Skeletal muscle tissue (tissue), 4 donors: Measurements from ENCODE around the gene PTPRH. TPM values are rescaled to one million over a fixed set of nuclear protein-coding genes. Genes with fewer than 3 reads are reported as not detected.

Source experiments
- H3K27ac ChIP-seq: one replicate; pipeline ENCODE4 v1.7.0; 2013; ENCODE audit warnings: mild to moderate bottlenecking, low read depth, low read length, inconsistent platforms
- H3K27me3 ChIP-seq, 3 donors: one replicate each; pipeline ENCODE4 v1.7.0; 2013; ENCODE audit warnings: low read length in 3 of 3; ENCODE audit not compliant: control insufficient read depth in 3 of 3, insufficient read depth in 3 of 3
- H3K36me3 ChIP-seq, 3 donors: one replicate each; pipeline ENCODE4 v1.7.0; 2013; ENCODE audit warnings: low read length in 3 of 3; ENCODE audit not compliant: control insufficient read depth in 3 of 3, insufficient read depth in 3 of 3
- H3K4me1 ChIP-seq, 3 donors: one replicate each; pipeline ENCODE4 v1.7.0; 2013; ENCODE audit warnings: low read length in 3 of 3, mild to moderate bottlenecking in 3 of 3; ENCODE audit not compliant: control insufficient read depth in 3 of 3, insufficient read depth in 3 of 3
- H3K4me3 ChIP-seq, 3 donors: one replicate each; pipeline ENCODE4 v1.7.0; 2013; ENCODE audit warnings: low read length in 3 of 3
- H3K9ac ChIP-seq, 3 donors: one replicate each; pipeline ENCODE4 v1.7.0; 2013; ENCODE audit warnings: low read length in 3 of 3, mild to moderate bottlenecking in 3 of 3, moderate library complexity in 2 of 3, low read depth in 1 of 3
- H3K9me3 ChIP-seq, 3 donors: one replicate each; pipeline ENCODE4 v1.7.0; 2013; ENCODE audit warnings: low read length in 3 of 3; ENCODE audit not compliant: control insufficient read depth in 3 of 3
- total RNA-seq: library from RNA; depleted of rRNA; stranded (reverse); fragments of >200 nt; gene quantifications from one replicate; pipeline ENCODE4 v1.2.3, GENCODE V29; 2014
- donor health status: Osteomylitis.

PTPRH gene
- total RNA-seq, 1 donor from 2014 or later: under 0.01 TPM

GRCh38 chr19:55188625-55189024, 20.7 kb downstream of the PTPRH start:
- Histone ChIP-seq H3K9me3 (no peaks in the 10 kb centered on the region), H3K4me1 (no peaks in the 10 kb centered on the region), H3K36me3 (no peaks in the 10 kb centered on the region), H3K4me3 (no peak overlapping the region), H3K27ac (no peak overlapping the region), H3K27me3 (peaks cover 11 to 24% (median 23%) of the 10 kb centered on the region in 3 donors), H3K9ac (no peak overlapping the region)

- no peaks in the 10 kb centered on the region for H3K9me3 ChIP-seq
- no peaks in the 10 kb centered on the region for H3K36me3 ChIP-seq
- H3K9ac ChIP-seq: no peak overlapping the region
- no peak overlapping the region for H3K4me3 ChIP-seq
- H3K4me1 ChIP-seq: no peaks in the 10 kb centered on the region
- peaks cover 22 to 38% (median 28%) of the 10 kb centered on the region in 3 donors for H3K27me3 ChIP-seq
- H3K27ac ChIP-seq: no peak overlapping the region
Measured at GRCh38 chr19:55186080-55186479, 23.2 kb downstream of the PTPRH start.

- no peaks in the 10 kb centered on the region for H3K9me3 ChIP-seq
- no peak overlapping the region for H3K4me3 ChIP-seq
- H3K36me3 ChIP-seq: no peaks in the 10 kb centered on the region
- H3K4me1 ChIP-seq: peaks cover 5 to 7% (median 7%) of the 10 kb centered on the region in 3 donors
- H3K9ac ChIP-seq: no peak overlapping the region
- H3K27ac ChIP-seq: no peak overlapping the region
- H3K27me3 ChIP-seq: peaks cover 61 to 80% (median 63%) of the 10 kb centered on the region in 3 donors
Measured at GRCh38 chr19:55181740-55182139, 27.6 kb downstream of the PTPRH start.

DNA sequence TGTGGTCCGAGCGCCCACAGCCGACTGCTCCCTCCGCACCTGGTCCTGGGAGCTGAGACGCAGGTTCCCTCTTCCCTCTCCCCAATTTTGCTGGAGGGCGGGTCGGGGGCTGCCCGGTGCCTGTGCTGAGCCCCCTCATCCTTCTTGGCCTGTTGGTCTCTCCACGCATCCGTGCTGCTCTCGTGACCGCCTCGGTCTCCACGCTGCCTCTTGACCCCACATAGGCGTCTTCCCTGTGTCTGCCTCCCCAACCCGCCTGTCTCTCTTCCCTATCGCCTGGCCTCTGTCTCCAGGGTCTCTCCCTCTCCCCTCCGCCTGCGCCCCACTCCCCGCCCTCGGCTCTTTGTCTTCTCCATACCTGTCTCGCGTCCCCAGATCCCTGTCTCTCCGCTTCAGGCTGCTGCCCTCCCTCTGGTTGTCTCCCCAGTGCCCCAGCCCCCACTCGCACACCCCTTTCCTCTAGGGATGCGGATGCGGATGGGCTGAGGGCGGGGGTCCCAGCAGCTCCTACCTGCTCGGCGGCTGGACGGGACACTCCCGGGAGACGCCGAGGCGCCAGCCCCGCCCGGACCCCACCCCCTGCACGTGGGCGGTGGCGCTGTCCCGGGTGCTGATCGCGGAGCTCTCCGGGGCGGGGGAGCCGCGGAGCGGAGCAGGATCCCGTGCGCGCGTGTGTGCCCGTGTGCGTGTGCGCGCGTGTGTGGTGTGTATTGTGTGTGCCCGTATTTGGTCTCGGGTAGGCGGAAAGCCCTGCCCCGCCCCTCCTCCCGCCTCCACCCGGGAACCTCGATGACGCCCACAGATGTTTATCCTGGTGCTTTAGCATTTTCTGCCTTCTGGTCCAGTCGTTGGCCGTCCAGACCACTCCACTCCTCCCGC, 29.5 kb downstream of the PTPRH start, which contains the start of gene SYT5:
SYT5 (minus strand) TSS at position 684 of the 879 bp plus-strand sequence. CDS start 1,248 bp downstream, outside the sequence.
- Histone ChIP-seq H3K4me1 (peaks cover 5 to 7% (median 7%) of the 10 kb centered on the region in 3 donors), H3K27me3 (peaks cover 69 to 82% (median 74%) of the 10 kb centered on the region in 3 donors)

GRCh38 chr19:55178781-55179599, 30.3 kb downstream of the PTPRH start:
- Histone ChIP-seq H3K9me3 (no peaks in the 10 kb centered on the region), H3K9ac (no peak overlapping the region), H3K4me1 (peaks cover 5 to 7% (median 7%) of the 10 kb centered on the region in 3 donors), H3K36me3 (no peaks in the 10 kb centered on the region), H3K27me3 (peaks cover 77 to 91% (median 82%) of the 10 kb centered on the region in 3 donors), H3K27ac (no peak overlapping the region), H3K4me3 (peak overlapping the region; percentile 46 to 64 (median 58))

More for the DNA sequence above, 29.5 kb downstream of the PTPRH start, which contains the start of gene SYT5:
- H3K9me3 ChIP-seq: no peaks in the 10 kb centered on the region
- no peak within 1 kb of the TSS for H3K27ac ChIP-seq
- H3K36me3 ChIP-seq: no peaks in the 10 kb centered on the region
- H3K4me3 ChIP-seq: peak within 1 kb of the TSS; percentile 46 to 64 (median 58)
- no peak within 1 kb of the TSS for H3K9ac ChIP-seq

DNA sequence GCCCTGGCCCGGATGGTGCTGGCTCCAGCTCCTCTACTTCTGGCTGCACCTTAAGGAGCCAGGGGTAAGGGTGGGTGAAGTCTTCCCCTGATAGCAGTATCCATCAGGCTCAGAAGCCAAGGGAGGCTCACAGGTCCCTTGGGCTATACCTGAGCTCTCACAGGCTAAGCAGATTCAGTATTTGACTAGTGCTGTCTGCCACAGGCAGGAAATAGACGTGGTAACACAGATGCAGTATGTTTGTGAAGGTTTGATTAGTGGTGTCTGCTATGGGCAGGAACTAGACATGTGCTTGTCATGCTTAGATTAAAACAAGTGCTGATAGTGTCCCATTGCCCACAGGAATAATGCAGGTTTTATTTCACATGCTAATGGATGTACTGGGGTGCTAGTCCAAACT, 33.2 kb downstream of the PTPRH start:
- Histone ChIP-seq H3K4me3 (no peak overlapping the region), H3K27ac (no peak overlapping the region), H3K9me3 (no peaks in the 10 kb centered on the region), H3K36me3 (no peaks in the 10 kb centered on the region), H3K27me3 (peaks cover 85 to 93% (median 92%) of the 10 kb centered on the region in 3 donors), H3K4me1 (peaks cover 7 to 15% (median 8%) of the 10 kb centered on the region in 3 donors), H3K9ac (no peak overlapping the region)

DNA sequence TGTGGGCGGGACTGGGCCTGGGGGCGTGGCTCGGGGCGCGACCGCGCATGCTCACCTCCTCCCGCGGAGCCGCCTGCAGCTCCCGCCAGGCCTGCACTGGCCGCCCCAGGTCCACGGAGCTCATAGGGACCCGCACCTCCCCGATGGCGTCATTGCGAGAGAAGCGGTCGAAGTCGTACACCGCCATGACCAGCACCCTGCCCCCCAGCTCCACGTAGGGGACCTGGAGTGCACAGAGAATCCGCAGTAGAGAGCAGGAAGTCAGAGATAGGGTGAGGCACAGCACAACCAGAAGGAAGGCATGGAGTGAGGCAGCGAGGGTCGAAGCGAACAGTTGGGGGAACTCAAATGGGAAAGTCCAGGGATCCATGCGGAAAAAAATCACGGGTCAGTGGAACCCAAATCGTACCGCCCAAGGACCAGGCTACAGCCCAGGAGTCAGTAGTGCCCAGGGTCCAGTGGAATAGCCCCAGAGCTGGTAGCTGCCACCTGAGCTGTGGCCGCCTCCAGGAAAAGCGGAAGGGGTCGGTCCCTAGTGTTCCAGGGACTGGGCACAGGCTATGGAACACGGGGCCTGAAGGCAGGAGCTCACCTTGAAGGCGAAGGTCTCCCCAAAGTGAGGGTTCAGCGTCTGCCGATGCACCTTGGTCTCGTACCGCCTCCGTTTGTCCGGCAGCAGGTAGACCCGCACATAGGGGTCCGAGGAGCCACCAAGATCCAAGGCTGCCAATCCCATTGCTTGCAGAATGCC, 34.0 kb downstream of the PTPRH start:
- Histone ChIP-seq H3K9me3 (no peaks in the 10 kb centered on the region), H3K9ac (no peak overlapping the region), H3K36me3 (no peaks in the 10 kb centered on the region), H3K27me3 (peaks cover 84 to 91% (median 89%) of the 10 kb centered on the region in 3 donors), H3K4me1 (peaks cover 7 to 15% (median 8%) of the 10 kb centered on the region in 3 donors), H3K27ac (no peak overlapping the region), H3K4me3 (no peak overlapping the region)

- Histone ChIP-seq H3K4me1 (peaks cover 6 to 15% (median 8%) of the 10 kb centered on the region in 3 donors), H3K9me3 (no peaks in the 10 kb centered on the region), H3K9ac (no peak overlapping the region), H3K27ac (no peak overlapping the region), H3K4me3 (no peak overlapping the region), H3K27me3 (peaks cover 86 to 90% (median 86%) of the 10 kb centered on the region in 3 donors), H3K36me3 (no peaks in the 10 kb centered on the region)
Measured at GRCh38 chr19:55174425-55175116, 34.7 kb downstream of the PTPRH start.
